SK-N-SH (cell line): Measurements from ENCODE around the gene TRPV2. TPM values are rescaled to one million over a fixed set of nuclear protein-coding genes. Genes with fewer than 3 reads are reported as not detected.

Source experiments
- CTCF ChIA-PET: fragments of 300-600, 350-600 bp; formaldehyde crosslinking; extraction: SDS; loops from one replicate; lab custom pipeline; 2021; lab: Yijun Ruan, JAX
- POLR2A ChIA-PET: fragments of 350-600 bp; sonication (Branson Sonifier 250); formaldehyde crosslinking; extraction: SDS; loops from one replicate; lab custom pipeline; 2020; ENCODE audit warnings: antibody characterized with exemption, inconsistent platforms; lab: Yijun Ruan, JAX
- DNase-seq: peaks from one replicate; pipeline ENCODE4 v3.0.0; 2012
- H2AFZ ChIP-seq: fragments of 200-600 bp; sonication (generic); 2 replicates; pipeline ENCODE4 v1.8.1; 2016; ENCODE audit warnings: antibody characterized with exemption, mild to moderate bottlenecking, low read depth
- H3F3A ChIP-seq: fragments of 200-600 bp; sonication (generic); replicated peaks from 2 replicates; pipeline ENCODE3; 2016; ENCODE audit warnings: antibody characterized with exemption, mild to moderate bottlenecking; ENCODE audit not compliant: insufficient read depth
- H3K27ac ChIP-seq, 2 experiments: fragments of 200-500 bp in 1 of 2; fragments of 200-600 bp in 1 of 2; sonication (Bioruptor generic) in 1 of 2; sonication (generic), shearing (Covaris generic) in 1 of 2; 2 replicates each; pipeline versions ENCODE4 v1.5.1 to v1.6.1; 2014 to 2016; ENCODE audit warnings: low read depth in 2 of 2, inconsistent platforms in 1 of 2, low read length in 1 of 2, mild to moderate bottlenecking in 1 of 2, mixed read lengths in 1 of 2
- H3K27me3 ChIP-seq: fragments of 200-600 bp; sonication (generic), shearing (Covaris generic); 2 replicates; pipeline ENCODE4 v1.6.1; 2016; ENCODE audit warnings: mixed run types; ENCODE audit not compliant: insufficient read depth
- H3K36me3 ChIP-seq, 2 experiments: fragments of 200-500 bp in 1 of 2; fragments of 200-600 bp in 1 of 2; sonication (Bioruptor generic) in 1 of 2; sonication (generic) in 1 of 2; replicated peaks in 1 of 2; 2 replicates each; pipeline versions ENCODE3 to v1.5.1; 2014 to 2016; ENCODE audit warnings: low read length in 1 of 2, mild to moderate bottlenecking in 1 of 2; ENCODE audit not compliant: insufficient read depth in 2 of 2, control insufficient read depth in 1 of 2
- H3K4me1 ChIP-seq, 2 experiments: fragments of 200-500 bp in 1 of 2; fragments of 200-600 bp in 1 of 2; sonication (Bioruptor generic) in 1 of 2; sonication (generic), shearing (Covaris generic) in 1 of 2; 2 replicates each; pipeline versions ENCODE4 v1.5.1 to v1.6.1; 2014 to 2016; ENCODE audit warnings: low read depth in 1 of 2, low read length in 1 of 2, mixed run types in 1 of 2; ENCODE audit not compliant: insufficient read depth in 2 of 2, control insufficient read depth in 1 of 2
- H3K4me2 ChIP-seq: fragments of 200-600 bp; sonication (generic), shearing (Covaris generic); 2 replicates; pipeline ENCODE4 v1.6.1; 2017; ENCODE audit warnings: mixed run types
- H3K4me3 ChIP-seq, 2 experiments: fragments of 200-500 bp in 1 of 2; fragments of 200-600 bp in 1 of 2; sonication (Bioruptor generic) in 1 of 2; sonication (generic), shearing (Covaris generic) in 1 of 2; 2 replicates each; pipeline versions ENCODE4 v1.5.1 to v1.8.1; 2014 to 2016; ENCODE audit warnings: low read depth in 2 of 2, inconsistent platforms in 1 of 2, low read length in 1 of 2, mild to moderate bottlenecking in 1 of 2, mixed read lengths in 1 of 2, moderate library complexity in 1 of 2
- H3K79me2 ChIP-seq: fragments of 200-600 bp; sonication (generic); 2 replicates; pipeline ENCODE4 v1.8.1; 2017; ENCODE audit warnings: mild to moderate bottlenecking; ENCODE audit not compliant: insufficient read depth
- H3K9ac ChIP-seq: fragments of 200-600 bp; sonication (generic); 2 replicates; pipeline ENCODE4 v1.6.1; 2017; ENCODE audit warnings: mixed run types
- H3K9me2 ChIP-seq: fragments of 200-600 bp; sonication (generic); 2 replicates; pipeline ENCODE4 v1.6.1; 2017; ENCODE audit warnings: mixed run types
- H3K9me3 ChIP-seq: fragments of 200-600 bp; sonication (generic); 2 replicates; pipeline ENCODE4 v1.6.1; 2017; ENCODE audit warnings: mixed run types, mild to moderate bottlenecking, moderate library complexity
- H4K20me1 ChIP-seq: fragments of 200-600 bp; sonication (generic); 2 replicates; pipeline ENCODE4 v1.6.1; 2017; ENCODE audit warnings: mild to moderate bottlenecking, mixed run types; ENCODE audit not compliant: insufficient read depth
- GATA2 ChIP-seq: sonication (generic); formaldehyde crosslinking; IDR thresholded peaks from 2 replicates; pipeline ENCODE4 v1.5.0; 2020; ENCODE audit warnings: mild to moderate bottlenecking, missing genetic modification reagents
- MEF2A ChIP-seq: IDR thresholded peaks from 2 replicates; pipeline ENCODE4 v1.4.0; 2012; ENCODE audit warnings: low read depth, borderline replicate concordance
- RXRA ChIP-seq: IDR thresholded peaks from 2 replicates; pipeline ENCODE4 v1.4.0; 2012; ENCODE audit warnings: low read depth, mild to moderate bottlenecking, borderline replicate concordance
- TAF1 ChIP-seq: IDR thresholded peaks from 2 replicates; pipeline ENCODE4 v1.6.1; 2012; ENCODE audit warnings: low read depth, mild to moderate bottlenecking, low read length, moderate library complexity, borderline replicate concordance
- WGBS: methylation state at CpG from one replicate; pipeline ENCODE4 v1.1.6; 2017; ENCODE audit warnings: low lambda C conversion rate; 5-methylcytosine and 5-hydroxymethylcytosine counted together
- polyA plus RNA-seq, 3 experiments: library from polyadenylated mRNA; depleted of rRNA; stranded (reverse); fragments of >200 nt; gene quantifications; 2 replicates each; pipeline ENCODE4 v1.2.3, GENCODE V29; 2012
- TF ChIP-seq, protein P1 (sequence below): IDR thresholded peaks from 2 replicates; pipeline ENCODE4 v1.6.1; 2012; ENCODE audit warnings: mild to moderate bottlenecking, low read depth, low read length, moderate library complexity
- TF ChIP-seq, protein P2 (sequence below): fragments of 200-600 bp; sonication (generic); IDR thresholded peaks from 2 replicates; pipeline ENCODE4 v1.6.1; 2017; ENCODE audit warnings: antibody characterized with exemption, mild to moderate bottlenecking, moderate library complexity
- TF ChIP-seq, protein P3 (sequence below): fragments of 150-350 bp; IDR thresholded peaks from 2 replicates; pipeline ENCODE4 v1.6.1; 2017; ENCODE audit warnings: antibody characterized with exemption, low read length, low read depth, borderline replicate concordance

TRPV2 gene
- polyA plus RNA-seq, 1 of the 3 experiments (the other 2 are of a cell fraction), result 11.0 TPM

DNA sequence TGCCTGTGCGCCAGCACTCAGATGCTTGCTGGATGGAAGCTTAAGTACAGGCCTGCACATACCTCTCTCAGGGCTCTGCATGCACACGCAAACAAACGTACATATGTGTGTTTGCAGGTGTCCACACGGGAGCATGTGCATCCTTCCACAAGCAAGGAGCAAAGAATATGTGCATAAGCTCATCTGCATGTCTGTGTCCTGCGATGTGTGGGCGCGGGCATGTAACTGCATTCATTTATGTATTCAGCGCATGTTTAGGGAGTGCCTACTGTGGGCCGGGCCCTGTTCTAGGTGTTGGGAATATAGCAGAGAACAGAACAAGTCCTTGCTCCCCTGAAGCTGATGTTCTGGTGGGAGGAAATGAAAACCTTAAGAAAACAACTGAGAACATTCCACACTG is 13.7 kb downstream of the TRPV2 start:
- ChIA-PET CTCF (interaction anchor here (1.1 to 2.8 kb wide), 8 partner anchors 16 to 92 kb away, joined by 3 to 16 read pairs (median 6); no protein-coding TSS in a partner anchor), POLR2A (interaction anchor here (1.4 to 3.3 kb wide), 2 partner anchors 10 to 48 kb away, joined by 4 to 25 read pairs; partner anchors contain the start of gene UBB)
- Histone ChIP-seq H3K4me1 (peaks cover 0 to 2% of the 10 kb centered on the region in 2 experiments; a peak in 1 of 4 replicates), H3K9me3 (no peaks in the 10 kb centered on the region), H3F3A (no peaks in the 10 kb centered on the region), H3K79me2 (no peaks in the 10 kb centered on the region), H3K9ac (no peak overlapping the region), H2AFZ (no peak overlapping the region), H4K20me1 (no peaks in the 10 kb centered on the region), H3K4me3 (no peak overlapping the region), H3K36me3 (no peaks in the 10 kb centered on the region), H3K27me3 (no peaks in the 10 kb centered on the region), H3K9me2 (no peaks in the 10 kb centered on the region), H3K27ac (no peak overlapping the region), H3K4me2 (no peak overlapping the region)
- TF ChIP-seq, protein P1, sequence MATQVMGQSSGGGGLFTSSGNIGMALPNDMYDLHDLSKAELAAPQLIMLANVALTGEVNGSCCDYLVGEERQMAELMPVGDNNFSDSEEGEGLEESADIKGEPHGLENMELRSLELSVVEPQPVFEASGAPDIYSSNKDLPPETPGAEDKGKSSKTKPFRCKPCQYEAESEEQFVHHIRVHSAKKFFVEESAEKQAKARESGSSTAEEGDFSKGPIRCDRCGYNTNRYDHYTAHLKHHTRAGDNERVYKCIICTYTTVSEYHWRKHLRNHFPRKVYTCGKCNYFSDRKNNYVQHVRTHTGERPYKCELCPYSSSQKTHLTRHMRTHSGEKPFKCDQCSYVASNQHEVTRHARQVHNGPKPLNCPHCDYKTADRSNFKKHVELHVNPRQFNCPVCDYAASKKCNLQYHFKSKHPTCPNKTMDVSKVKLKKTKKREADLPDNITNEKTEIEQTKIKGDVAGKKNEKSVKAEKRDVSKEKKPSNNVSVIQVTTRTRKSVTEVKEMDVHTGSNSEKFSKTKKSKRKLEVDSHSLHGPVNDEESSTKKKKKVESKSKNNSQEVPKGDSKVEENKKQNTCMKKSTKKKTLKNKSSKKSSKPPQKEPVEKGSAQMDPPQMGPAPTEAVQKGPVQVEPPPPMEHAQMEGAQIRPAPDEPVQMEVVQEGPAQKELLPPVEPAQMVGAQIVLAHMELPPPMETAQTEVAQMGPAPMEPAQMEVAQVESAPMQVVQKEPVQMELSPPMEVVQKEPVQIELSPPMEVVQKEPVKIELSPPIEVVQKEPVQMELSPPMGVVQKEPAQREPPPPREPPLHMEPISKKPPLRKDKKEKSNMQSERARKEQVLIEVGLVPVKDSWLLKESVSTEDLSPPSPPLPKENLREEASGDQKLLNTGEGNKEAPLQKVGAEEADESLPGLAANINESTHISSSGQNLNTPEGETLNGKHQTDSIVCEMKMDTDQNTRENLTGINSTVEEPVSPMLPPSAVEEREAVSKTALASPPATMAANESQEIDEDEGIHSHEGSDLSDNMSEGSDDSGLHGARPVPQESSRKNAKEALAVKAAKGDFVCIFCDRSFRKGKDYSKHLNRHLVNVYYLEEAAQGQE, result no peak
- no peak for TF ChIP-seq TAF1
- 96% methylated on average over 9 of the region's 9 CpGs for WGBS
- DNase-seq, result no peak

DNA sequence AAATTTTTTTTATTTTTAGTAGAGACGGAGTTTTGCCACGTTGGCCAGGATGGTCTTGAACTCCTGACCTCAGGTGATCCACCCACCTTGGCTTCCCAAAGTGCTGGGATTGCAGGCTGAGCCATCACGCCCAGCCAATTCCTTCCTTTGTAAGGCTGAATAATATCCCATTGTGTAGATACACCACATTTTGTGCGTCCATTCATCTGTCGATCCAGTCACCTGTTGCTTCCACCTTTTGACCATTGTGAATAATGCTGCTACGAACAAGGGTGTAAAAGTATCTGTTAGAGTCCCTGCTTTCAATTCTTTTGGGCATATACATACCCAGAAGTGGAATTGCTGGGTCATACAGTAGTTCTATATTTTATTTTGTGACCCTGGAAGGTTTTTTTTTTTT is 15.3 kb downstream of the TRPV2 start:
- no peak overlapping the region for H3K4me3 ChIP-seq
- H3K36me3 ChIP-seq, result no peaks in the 10 kb centered on the region
- H3K9me3 ChIP-seq, result no peaks in the 10 kb centered on the region
- no peaks in the 10 kb centered on the region for H3K79me2 ChIP-seq
- TF ChIP-seq RXRA (no peak), MEF2A (no peak), GATA2 (CRISPR knock-in tag) (no peak)
- TF ChIP-seq, protein P2, sequence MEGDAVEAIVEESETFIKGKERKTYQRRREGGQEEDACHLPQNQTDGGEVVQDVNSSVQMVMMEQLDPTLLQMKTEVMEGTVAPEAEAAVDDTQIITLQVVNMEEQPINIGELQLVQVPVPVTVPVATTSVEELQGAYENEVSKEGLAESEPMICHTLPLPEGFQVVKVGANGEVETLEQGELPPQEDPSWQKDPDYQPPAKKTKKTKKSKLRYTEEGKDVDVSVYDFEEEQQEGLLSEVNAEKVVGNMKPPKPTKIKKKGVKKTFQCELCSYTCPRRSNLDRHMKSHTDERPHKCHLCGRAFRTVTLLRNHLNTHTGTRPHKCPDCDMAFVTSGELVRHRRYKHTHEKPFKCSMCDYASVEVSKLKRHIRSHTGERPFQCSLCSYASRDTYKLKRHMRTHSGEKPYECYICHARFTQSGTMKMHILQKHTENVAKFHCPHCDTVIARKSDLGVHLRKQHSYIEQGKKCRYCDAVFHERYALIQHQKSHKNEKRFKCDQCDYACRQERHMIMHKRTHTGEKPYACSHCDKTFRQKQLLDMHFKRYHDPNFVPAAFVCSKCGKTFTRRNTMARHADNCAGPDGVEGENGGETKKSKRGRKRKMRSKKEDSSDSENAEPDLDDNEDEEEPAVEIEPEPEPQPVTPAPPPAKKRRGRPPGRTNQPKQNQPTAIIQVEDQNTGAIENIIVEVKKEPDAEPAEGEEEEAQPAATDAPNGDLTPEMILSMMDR, result no peak
- TF ChIP-seq, protein P3, sequence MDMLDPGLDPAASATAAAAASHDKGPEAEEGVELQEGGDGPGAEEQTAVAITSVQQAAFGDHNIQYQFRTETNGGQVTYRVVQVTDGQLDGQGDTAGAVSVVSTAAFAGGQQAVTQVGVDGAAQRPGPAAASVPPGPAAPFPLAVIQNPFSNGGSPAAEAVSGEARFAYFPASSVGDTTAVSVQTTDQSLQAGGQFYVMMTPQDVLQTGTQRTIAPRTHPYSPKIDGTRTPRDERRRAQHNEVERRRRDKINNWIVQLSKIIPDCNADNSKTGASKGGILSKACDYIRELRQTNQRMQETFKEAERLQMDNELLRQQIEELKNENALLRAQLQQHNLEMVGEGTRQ, result no peak
- ChIA-PET CTCF (interaction anchor here (0.6 kb wide), 1 partner anchor 12 kb away, joined by 3 read pairs; no protein-coding TSS in a partner anchor), POLR2A (interaction anchor here (1.4 kb wide), 1 partner anchor 50 kb away, joined by 4 read pairs; the partner anchor contains the start of gene UBB)
- 66% methylated on average over 6 of the region's 6 CpGs for WGBS
- no peak overlapping the region for H2AFZ ChIP-seq
- H3K4me2 ChIP-seq, result no peak overlapping the region
- no peaks in the 10 kb centered on the region for H3F3A ChIP-seq
- H3K9me2 ChIP-seq, result no peaks in the 10 kb centered on the region
- DNase-seq, result no peak
- H3K27me3 ChIP-seq, result no peaks in the 10 kb centered on the region
- H4K20me1 ChIP-seq, result no peaks in the 10 kb centered on the region
- H3K4me1 ChIP-seq, result peaks cover 0 to 6% of the 10 kb centered on the region in 2 experiments; a peak in 1 of 4 replicates
- no peak overlapping the region for H3K9ac ChIP-seq
- no peak overlapping the region for H3K27ac ChIP-seq
